Measurements from ENCODE around the gene SNX6.

DNA sequence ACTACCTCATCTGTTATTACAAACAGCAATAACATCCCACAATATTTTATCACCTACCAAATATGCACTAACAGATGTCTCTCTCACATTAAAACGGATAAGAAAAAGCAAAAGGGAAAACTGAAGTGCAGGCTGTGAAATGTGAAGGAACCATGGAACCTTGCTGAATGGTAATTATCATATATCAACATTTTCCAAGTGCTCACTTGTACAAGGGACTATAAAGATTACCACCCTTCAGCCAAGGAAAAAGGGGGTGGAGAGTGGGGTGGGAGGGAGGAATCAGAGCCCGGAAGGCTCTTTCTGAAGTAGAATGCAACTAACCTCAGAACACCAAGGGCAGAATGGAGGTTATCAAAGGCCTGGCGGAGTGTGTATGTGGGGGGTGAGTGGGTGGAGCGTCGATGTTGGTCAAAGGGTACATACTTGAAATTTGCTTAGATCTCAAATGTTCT lies 1.2 kb downstream of the SNX6 start:
- TF ChIP-seq GATA3 (IDR thresholded peaks at IDR 0.05; ENCODE audit: low read depth, low read length) (no peak), GATA2 (IDR thresholded peaks at IDR 0.05; ENCODE audit: low read depth, low read length) (no peak)

Measured in SH-SY5Y (cell line).